Measurements from ENCODE around the gene GPR42. TPM values are rescaled to one million over a fixed set of nuclear protein-coding genes. Genes with fewer than 3 reads are reported as not detected.
"Not testable (repeated sequence)": the region's sequence is repeated elsewhere in the genome, so short reads cannot be mapped to it uniquely, and the experiment has no call there.

GPR42 gene
- total RNA-seq, 1 donor from 2014 or later, result not detected

DNA sequence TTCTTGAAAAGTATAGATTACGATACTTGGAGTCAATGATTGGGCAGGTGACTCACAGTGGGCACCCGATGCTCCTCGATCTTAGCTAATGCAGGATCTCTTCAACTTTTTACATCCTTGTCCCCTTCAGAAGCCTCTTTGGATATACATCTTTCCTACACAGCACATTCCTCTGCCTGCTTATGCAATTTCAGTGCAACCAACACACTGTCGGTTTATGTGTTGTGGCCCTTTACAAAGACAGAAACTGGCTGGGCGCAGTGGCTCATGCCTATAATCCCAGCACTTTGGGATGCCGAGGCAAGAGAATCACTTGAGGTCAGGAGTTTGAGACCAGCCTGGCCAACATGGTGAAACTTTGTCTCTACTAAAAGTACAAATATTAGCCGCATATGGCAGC, 2.6 kb downstream of the GPR42 start:
- TF ChIP-seq, protein P1, sequence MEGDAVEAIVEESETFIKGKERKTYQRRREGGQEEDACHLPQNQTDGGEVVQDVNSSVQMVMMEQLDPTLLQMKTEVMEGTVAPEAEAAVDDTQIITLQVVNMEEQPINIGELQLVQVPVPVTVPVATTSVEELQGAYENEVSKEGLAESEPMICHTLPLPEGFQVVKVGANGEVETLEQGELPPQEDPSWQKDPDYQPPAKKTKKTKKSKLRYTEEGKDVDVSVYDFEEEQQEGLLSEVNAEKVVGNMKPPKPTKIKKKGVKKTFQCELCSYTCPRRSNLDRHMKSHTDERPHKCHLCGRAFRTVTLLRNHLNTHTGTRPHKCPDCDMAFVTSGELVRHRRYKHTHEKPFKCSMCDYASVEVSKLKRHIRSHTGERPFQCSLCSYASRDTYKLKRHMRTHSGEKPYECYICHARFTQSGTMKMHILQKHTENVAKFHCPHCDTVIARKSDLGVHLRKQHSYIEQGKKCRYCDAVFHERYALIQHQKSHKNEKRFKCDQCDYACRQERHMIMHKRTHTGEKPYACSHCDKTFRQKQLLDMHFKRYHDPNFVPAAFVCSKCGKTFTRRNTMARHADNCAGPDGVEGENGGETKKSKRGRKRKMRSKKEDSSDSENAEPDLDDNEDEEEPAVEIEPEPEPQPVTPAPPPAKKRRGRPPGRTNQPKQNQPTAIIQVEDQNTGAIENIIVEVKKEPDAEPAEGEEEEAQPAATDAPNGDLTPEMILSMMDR (IDR thresholded peaks at IDR 0.05), result no peak
- peak; percentile 11 for DNase-seq

DNA sequence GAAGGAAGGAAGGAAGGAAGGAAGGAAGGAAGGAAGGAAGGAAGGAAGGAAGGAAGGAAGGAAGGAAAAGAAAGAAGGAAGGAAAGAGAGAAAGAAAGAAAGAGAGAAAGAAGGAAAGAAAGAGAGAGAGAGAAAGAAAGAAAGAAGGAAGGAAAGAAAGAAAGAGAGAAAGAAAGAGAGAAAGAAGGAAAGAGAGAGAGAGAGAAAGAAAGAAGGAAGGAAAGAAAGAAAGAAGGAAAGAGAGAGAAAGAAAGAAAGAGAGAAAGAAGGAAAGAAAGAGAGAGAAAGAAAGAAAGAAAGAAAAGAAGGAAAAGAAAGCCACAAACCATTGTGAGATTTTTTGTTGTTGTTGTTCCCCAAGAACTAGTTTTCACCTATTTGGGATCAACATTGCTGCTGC, 3.2 kb downstream of the GPR42 start:
- H3K27ac ChIP-seq; ATAC-seq; H3K27me3 ChIP-seq; intact Hi-C loops (cut with DNase I); H3K36me3 ChIP-seq; H3K4me3 ChIP-seq; H3K9me3 ChIP-seq; DNase-seq; H3K4me1 ChIP-seq: not testable (repeated sequence)

More for the DNA sequence above, 2.6 kb downstream of the GPR42 start:
- intact Hi-C loops (cut with DNase I), result no loop called here
- Histone ChIP-seq H3K4me1 (no peaks in the 10 kb centered on the region), H3K27me3 (no peaks in the 10 kb centered on the region), H3K27ac (no peak overlapping the region), H3K9me3 (no peaks in the 10 kb centered on the region), H3K4me3 (no peak overlapping the region), H3K36me3 (no peaks in the 10 kb centered on the region)
- no peak for ATAC-seq

DNA sequence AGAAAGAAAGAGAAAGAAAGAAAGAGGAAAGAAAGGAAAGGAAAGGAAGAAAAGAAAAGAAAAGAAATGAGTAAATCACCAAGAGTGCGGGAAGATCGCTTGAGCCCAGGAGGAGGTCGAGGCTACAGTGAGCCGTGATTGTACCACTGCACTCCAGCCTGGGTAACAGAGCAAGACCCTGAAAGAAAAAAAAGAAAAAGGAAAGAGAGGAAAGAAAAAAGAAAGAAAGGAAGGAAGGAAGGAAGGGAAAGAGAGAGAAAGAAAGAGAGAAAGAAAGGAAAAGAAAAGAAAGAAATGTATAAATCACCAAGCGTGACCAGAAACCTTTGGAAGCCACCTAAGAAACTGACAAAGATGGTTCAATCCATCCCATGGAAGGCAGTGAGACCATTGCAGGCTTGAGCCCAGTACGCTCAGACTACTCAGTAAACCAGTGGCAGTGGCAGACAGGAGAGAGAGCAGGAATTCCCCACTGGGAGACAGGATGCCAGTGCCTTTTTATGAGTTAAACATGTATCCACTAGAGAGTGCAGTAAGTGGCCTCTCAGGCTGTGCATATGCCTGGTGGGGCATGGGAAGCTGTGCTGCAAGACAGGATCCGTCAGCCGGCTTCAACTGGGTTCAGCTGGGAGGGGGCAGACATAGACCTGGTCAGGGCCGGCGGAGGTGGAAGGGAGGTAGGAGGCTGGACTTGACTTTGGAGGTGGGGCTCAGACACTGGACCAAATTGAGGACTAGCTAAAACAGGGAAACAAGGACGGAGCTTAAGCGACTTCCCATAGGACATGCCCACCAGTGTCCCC, 4.8 kb downstream of the GPR42 start:
- Histone ChIP-seq H3K4me3 (no peak overlapping the region), H3K27me3 (no peaks in the 10 kb centered on the region), H3K9me3 (no peaks in the 10 kb centered on the region), H3K27ac (no peak overlapping the region), H3K36me3 (no peaks in the 10 kb centered on the region), H3K4me1 (no peaks in the 10 kb centered on the region)
- TF ChIP-seq, protein P1 (IDR thresholded peaks at IDR 0.05), result no peak
- ATAC-seq (peak; percentile 56), DNase-seq (peak; percentile 62)
- intact Hi-C loops (cut with DNase I), result no loop called here

DNA sequence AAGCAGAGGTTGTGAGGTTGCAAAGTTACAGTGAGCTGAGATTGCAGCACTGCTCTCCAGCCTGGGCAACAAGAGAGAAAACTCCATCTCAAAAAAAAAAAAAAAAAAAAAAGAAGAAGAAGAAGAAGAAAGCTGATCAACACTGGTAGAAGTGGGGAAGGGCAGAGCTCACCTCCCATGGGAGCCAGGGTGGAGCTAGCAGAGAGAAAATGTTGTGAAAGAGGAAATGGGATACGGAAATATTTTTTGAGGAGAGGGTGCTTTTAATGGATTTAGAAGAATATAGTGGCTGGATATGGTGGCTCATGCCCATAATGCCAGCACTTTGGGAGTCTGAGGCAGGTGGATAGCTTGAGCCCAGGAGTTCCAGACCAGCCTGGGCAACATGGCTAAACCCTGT, 6.8 kb downstream of the GPR42 start:
- Histone ChIP-seq H3K27me3 (no peaks in the 10 kb centered on the region), H3K4me1 (no peaks in the 10 kb centered on the region), H3K4me3 (no peak overlapping the region), H3K9me3 (no peaks in the 10 kb centered on the region), H3K27ac (no peak overlapping the region), H3K36me3 (no peaks in the 10 kb centered on the region)
- intact Hi-C loops (cut with DNase I), result no loop called here
- DNase-seq (no peak), ATAC-seq (no peak)
- TF ChIP-seq, protein P1 (IDR thresholded peaks at IDR 0.05), result no peak

DNA sequence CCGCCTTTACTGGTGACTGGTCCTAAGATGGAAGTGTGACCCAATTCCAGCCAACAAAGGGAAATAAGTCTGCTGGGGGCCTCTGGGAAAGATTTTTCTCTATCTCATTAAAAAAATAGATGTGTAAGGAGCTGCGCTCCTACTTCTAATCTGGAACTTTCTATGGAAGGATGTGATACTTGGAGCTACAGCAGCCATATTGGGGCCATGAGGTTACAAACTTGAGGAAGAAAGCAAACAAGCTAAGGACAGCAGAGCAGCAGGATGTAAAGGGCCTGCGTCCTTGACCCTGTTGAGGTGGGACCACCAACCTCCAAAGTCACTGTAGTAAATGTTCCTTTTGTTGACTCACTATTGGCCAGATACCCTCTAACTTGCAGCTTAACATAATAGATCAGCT, 7.5 kb downstream of the GPR42 start:
- ATAC-seq (no peak), DNase-seq (peak; percentile 7)
- TF ChIP-seq, protein P1 (IDR thresholded peaks at IDR 0.05), result no peak
- H3K4me1 ChIP-seq, result no peaks in the 10 kb centered on the region
- H3K9me3 ChIP-seq, result no peaks in the 10 kb centered on the region
- H3K36me3 ChIP-seq, result no peaks in the 10 kb centered on the region
- no peak overlapping the region for H3K4me3 ChIP-seq
- intact Hi-C loops (cut with DNase I), result no loop called here
- H3K27ac ChIP-seq, result no peak overlapping the region
- no peaks in the 10 kb centered on the region for H3K27me3 ChIP-seq

DNA sequence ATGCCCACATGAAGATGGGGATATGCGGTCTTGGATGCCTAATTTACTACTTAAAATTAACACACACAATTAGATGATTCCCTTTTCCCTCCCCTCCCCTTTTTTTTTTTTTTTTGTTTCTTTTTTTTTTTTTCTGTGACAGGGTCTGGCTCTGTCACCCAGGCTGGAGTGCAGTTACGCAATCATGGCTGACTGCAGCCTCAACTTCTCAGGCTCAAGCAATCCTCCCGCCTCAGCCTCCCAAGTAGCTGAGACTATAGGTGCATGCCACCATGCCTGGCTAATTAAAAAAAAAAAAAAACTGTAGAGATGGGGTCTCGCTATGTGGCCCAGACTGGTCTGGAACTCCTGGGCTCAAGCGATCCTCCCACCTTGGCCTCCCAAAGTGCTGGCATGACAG, 8.7 kb downstream of the GPR42 start:
- H3K36me3 ChIP-seq; H3K4me1 ChIP-seq; H3K4me3 ChIP-seq; H3K27me3 ChIP-seq; H3K9me3 ChIP-seq; intact Hi-C loops (cut with DNase I); H3K27ac ChIP-seq; ATAC-seq: not testable (repeated sequence)
- DNase-seq, result peak; percentile 16
